H54 (cell line): Measurements from ENCODE around the gene MTFR1L.
A peak's percentile ranks its signal among the peaks of the same experiment; 100 is the strongest.

Experiments used
- DNase-seq: peaks from one replicate; pipeline ENCODE4 v3.0.0; 2011; ENCODE audit warnings: low spot score, mixed read lengths; ENCODE audit not compliant: insufficient read length
- FAIRE-seq: peaks from 3 replicates; lab custom pipeline; 2011; peaks lifted over from hg19 to GRCh38; lab: Jason Lieb, UNC
- POLR2A ChIP-seq: IDR thresholded peaks from 2 replicates; pipeline ENCODE4 v1.6.1; 2011; ENCODE audit warnings: low read depth, mild to moderate bottlenecking, low read length

MTFR1L gene

DNA sequence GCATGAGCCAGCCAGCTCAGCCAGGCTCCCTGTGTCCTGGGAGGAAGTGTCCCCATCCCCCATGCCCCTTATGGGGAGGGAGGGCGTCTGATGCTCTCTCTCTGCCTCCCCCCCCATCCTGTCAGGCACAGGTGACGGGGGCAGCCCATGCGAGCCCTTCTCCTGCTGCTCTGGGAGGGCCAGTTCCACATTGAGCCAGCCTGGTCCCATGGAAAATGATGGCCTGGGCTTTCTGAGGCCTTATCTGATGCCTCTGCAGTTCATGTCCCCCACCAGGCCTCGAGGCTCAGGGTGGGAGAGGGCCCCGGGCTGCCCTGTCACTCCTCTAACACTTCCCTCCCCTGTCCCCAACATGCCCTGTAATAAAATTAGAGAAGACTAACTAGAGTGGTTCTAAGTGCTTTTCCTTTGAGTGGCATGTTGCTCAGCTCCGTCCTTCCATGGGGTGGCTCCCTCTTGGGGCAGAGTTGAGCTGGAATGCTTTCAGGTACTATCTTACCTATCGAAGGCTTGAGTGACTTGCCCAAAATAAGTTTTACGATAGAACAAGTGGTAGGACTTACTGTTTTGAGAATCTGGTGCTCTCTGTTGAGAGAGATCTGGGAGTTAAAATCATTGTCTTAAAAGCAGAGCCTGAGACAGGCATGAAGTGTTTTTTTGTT is 1.8 kb upstream of the MTFR1L start:
- DNase-seq = no peak
- no peak for FAIRE-seq
- TF ChIP-seq POLR2A = no peak

DNA sequence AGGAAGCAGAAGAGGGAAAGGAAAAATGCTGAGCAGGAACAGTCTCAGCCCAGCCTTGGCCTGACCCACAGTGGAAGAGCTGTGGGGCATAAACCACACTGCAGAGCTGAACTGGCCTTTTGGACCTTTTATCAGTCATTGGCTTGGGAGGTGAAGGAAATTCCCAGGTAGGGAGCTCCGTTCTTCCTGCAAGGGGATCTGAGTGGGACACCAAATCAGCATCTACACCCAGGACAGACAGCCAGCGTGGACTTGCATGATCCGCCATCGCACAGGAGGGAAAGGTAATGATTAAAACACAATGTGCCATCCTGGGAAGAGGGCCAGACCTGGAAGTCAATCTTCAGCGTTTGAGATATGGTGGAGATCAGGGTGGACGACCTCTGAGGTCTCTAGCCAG is 1.2 kb upstream of the MTFR1L start:
- no peak for TF ChIP-seq POLR2A
- DNase-seq = no peak
- no peak for FAIRE-seq

DNA sequence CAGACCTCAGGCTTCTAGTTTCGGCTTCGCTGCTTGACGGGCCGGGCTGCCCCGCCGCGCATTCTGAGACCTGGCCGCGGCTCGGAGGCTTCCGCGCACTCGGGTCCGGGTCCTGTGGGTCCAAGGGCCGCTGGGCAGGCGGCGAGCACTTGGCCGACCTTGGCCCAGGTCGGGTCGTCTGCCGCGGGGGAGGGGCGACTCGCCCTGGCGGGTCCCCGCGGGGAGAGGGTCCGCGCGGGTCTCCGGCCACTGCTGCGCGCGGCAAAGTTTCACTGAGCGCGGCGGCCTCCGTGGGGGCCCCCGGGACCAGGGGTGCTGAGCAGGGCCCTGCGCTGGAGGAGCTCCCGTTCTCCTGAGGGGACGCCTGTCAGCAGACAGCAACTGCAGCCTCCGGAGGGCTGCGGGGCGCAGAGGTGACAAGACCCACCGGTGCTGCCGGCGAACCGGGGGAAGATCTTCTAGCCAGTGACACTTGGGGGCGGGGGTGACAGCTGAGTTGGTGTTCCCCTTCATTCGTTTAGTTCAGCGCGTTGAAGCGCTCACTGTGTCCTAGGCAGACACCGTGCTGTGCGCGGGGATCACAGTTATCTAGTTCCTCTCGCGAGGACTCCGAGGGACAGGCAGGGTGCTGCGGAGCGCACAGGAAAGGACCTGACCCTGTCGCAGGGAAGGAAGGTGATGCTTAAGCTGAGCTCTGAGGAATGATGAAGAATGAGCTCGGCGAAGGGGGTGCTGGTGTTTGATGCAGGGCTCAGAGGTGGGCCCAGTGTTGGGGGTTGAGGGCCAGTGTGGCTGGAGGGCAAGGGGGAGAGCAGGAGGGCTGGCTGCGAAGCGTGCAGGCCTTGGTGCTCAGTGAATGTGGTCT is 725 bp downstream of the MTFR1L start:
- TF ChIP-seq POLR2A = no peak
- peak; percentile 68 for DNase-seq
- FAIRE-seq = no peak

DNA sequence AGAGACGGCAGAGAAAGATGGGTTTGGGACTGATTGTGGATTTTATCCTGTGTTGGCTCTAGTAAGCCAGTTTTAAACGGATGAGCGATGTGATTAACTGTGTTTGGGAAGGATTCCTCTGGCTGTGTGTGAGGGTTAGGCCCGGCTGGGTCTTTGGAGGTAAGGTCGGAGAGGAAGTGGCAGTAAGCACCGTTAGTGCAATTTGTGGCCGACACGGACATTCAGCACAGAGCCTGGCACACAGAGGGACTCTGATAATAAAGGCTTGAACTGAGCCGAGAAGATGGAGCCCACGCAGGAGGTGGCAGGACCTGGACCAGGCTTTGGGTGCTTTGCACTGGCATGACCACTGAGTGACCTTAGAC is 1.3 kb downstream of the MTFR1L start:
- DNase-seq = no peak
- no peak for FAIRE-seq
- TF ChIP-seq POLR2A = no peak

DNA sequence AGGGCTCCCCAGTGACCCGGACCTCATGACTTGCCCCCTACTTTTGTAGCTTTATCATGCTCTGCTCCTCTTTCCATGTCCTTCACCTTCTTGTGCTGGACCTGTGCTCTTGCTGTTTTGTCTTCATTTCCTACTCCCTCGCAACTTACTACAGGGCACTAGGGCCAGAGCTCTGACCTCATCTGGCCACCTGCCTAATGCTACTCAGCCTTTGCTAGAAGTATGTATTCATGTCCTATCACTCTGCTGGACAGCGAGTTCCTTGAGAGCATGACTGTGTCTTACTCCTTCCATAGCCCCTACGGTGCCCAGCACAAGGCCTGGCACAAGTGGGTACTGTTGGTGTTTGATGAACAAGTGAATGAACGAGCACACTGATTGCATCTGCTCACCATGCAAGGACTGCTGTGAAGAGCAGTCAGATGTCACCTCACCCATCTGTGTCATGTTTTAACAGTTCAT is 1.9 kb downstream of the MTFR1L start:
- no peak for DNase-seq
- FAIRE-seq = peak; percentile 55
- no peak for TF ChIP-seq POLR2A

DNA sequence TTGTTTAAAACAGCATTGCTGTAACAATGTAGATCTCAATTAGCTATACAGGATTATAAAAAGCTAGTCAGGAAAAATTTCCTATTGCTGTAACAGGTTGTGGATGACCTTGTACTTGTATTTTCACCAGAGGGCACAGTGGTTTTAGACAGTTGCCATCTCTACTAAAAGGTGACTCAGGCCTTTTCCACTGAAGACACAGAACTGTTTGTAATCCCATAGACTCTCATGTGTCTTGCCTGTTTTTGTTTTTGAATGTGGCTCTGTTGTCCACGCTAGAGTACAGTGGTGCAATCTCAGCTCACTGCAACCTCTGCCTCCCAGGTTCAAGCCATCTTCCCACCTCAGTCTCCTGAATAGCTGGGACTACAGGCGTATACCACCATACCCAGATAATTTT is 5.9 kb downstream of the MTFR1L start:
- no peak for TF ChIP-seq POLR2A
- DNase-seq (no peak), FAIRE-seq (no peak)

DNA sequence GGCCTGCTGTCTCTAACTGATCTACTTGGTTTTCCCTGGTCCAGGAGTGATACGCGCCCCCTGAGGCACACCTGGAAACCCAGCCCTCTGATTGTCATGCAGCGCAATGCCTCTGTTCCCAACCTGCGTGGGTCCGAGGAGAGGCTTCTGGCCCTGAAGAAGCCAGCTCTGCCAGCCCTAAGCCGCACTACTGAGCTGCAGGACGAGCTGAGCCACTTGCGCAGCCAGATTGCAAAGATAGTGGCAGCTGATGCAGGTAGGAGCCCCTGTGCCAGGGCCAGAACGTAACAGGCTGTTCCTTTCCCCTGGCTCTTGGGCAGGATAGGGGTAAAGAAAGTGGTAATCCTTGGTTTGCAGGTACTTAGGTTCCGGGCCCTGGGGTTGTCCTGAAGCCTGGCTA is 6.8 kb downstream of the MTFR1L start:
- DNase-seq = no peak
- TF ChIP-seq POLR2A = no peak
- no peak for FAIRE-seq

DNA sequence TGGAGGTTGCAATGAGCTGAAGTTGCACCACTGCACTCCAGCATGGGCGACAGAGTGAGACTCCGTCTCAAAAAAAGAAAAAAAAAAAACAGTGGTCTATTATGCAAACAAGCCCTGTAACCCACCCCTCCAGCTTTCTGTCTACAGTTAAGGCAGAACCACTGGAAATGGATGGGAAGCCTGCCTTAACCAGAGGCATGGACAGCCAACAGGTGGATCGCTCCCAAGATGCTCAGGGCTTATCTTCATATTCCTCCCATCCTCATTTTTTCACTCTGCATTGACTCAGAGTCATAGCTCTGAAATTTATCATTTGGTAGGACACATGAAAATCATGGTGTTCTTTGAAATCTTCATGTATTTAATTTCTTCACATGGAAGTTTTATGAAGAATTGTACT is 8.7 kb downstream of the MTFR1L start:
- no peak for DNase-seq
- no peak for TF ChIP-seq POLR2A
- no peak for FAIRE-seq

DNA sequence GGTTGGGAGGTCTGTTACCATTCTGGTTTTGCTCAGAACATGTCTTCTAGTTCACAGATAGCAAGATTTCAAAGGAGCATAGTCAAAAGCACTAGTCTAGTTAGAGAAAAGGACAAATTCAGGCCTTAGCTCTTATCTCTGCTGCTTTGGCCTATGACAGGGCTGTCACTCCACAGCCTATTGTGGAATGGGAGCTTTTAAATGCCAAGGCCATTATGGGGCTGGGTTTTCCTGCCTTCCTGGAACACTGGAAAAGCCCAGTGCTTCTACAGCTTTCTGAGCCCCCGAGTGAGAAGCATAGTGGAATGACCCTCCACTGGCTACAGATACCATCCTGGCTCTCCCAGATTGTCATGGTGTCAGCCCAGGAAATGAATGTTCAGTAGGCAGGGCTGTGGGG is 9.3 kb downstream of the MTFR1L start:
- no peak for TF ChIP-seq POLR2A
- FAIRE-seq = no peak
- no peak for DNase-seq

DNA sequence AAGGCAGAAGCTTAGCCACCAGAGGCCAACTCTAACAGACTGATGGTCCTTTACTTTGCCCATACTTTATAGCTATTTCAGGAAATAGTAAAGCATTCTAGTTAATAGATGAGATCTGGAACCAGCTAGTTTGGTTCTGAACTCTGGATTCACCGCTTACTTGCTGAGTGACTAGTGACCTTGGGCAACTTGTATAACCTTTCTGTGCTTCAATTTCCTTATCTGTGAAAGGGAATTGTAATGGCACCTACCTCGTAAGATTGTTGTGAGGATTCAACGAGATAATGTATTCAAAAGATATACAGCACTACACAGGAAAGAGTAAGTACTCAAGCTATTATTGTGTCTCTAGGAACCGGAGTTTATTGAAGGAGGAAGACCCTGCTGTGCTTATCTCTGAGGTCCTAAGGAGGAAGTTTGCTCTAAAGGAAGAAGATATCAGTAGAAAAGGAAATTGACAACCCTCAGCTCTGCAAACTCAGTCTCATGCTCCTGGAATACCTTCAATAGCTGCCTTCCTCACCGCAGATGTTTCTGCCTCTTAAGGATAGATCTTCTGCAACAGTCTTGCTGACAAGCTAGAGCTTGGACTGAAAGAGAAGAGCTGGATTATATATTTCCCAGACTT is 11.9 kb downstream of the MTFR1L start:
- no peak for TF ChIP-seq POLR2A
- FAIRE-seq = no peak
- no peak for DNase-seq

DNA sequence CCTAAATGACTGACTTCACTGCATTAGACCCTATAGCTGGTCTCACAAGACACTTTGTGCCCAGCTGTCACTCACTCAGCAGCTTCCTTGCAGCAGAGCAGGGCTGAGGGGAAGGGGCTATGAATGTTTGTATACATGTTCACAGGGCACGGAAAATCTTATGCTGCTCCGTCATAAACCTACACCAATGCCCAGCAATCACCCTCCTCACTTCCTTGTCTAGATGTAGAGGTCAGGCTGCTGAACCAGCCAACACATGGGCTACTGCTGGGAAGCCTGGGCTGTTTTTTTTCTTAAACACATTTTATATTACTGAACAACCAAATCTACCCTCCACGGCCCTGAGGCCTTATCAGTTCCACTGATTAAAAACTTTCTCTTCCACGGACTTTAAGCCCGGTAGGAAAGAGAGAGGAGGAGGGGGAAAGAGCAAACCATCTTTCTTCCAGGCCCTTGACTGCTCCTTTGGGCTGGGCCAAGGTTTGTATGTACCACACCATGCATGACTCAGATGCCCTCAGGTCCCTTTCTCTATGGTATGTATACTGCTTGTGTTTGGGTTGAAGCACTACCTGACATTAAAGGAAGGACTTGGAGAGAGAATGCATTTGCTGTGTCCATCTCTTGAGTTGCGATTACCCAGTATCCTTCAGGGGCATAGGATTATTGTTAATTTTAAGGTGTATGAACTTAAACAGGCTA is 12.7 kb downstream of the MTFR1L start:
- FAIRE-seq (no peak), DNase-seq (no peak)
- TF ChIP-seq POLR2A = no peak

DNA sequence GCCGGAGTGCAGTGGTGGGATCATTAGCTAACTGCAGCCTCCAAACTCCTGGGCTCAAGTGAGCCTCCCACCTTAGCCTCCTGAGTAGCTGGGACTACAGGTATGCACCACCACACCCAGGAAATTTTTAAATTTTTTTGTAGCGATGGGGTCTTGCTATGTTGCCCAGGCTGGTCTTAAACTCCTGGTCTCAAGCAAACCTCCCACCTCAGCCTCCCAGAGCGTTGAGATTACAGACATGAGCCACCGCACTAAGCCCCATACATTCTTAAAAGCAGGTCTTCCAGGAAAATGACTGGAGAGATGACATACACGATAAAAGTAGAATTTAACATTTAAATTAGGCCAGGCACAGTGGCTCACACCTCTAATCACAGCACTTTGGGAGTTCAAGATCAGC is 13.4 kb downstream of the MTFR1L start:
- DNase-seq = no peak
- no peak for FAIRE-seq
- no peak for TF ChIP-seq POLR2A

DNA sequence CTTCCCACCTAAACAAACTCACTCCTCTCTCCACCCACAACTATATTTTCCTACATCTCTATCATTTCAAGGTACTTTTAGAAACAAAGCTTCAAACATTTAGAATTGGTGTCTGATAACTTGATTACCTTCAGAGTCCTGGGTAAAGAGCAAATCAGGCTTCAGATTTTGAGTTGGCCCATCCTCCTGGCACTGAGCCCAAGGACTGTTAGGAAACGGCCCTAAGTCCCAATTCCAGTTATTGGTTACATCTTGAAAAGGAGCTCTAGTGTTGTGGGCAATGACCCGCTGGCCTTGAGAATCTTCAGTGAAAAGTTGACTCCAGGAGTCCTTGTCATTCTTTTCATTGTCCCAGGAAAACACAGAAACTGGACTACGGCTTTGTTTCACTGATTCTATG is 15.1 kb downstream of the MTFR1L start:
- DNase-seq (no peak), FAIRE-seq (no peak)
- no peak for TF ChIP-seq POLR2A

DNA sequence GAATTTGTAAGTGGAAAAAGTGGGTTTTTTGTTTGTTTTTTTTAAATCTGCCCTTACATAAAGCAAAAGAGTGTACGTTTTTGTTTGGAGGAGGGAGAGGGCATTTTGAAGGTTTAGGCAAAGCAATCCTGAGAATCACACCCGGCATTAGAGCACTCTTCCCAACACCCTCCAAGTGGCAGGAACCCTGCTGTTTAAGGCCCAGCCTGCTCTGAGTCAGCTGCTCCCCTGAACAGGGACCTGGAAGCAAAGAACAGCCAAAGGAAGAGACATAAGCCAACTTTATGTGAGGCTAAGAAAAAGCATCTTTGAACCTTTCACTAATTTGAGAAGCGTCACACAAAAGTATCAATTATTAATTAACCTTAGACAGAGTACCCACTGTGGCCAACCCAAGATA is 16.9 kb downstream of the MTFR1L start:
- TF ChIP-seq POLR2A = no peak
- FAIRE-seq = peak; percentile 95

More for the DNA sequence above, 16.9 kb downstream of the MTFR1L start:
- peak; percentile 39 for DNase-seq
